Activated CD8-positive, alpha-beta memory T cell treated with anti-CD3 and anti-CD28 coated beads for 24 hours (primary cell): ENCODE data around the gene BCL2.
"Not testable (repeated sequence)": the region's sequence is repeated elsewhere in the genome, so short reads cannot be mapped to it uniquely, and the experiment has no call there.

Source experiments
- DNase-seq: peaks from one replicate; pipeline ENCODE4 v3.0.0-alpha.2; 2020

Gene BCL2

DNA sequence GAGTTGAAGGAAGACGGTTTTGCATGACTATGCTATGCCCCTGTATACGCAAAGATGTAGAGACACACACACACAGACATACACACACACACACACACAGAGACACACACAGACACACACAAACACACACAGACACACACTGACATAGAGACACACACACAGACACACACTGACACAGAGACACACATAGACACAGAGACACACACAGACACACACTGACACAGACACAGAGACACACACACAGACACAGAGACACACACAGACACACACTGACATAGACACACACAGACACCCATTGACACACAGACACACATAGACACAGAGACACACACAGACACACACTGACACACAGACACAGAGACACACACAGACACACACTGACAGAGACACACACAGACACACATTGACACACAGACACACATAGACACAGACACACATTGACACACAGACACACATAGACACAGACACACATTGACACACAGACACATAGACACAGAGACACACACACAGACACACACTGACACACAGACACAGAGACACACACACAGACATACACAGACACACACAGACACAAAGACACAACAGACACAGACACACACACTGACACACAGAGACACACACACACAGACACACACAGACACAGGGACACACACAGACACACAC is 121.3 kb downstream of the BCL2 start:
- no peak for DNase-seq

- DNase-seq: no peak
Measured at GRCh38 chr18:63197246-63197869, 122.2 kb downstream of the BCL2 start.

- DNase-seq: no peak
Measured at GRCh38 chr18:63195326-63196159, 124.0 kb downstream of the BCL2 start.

DNA sequence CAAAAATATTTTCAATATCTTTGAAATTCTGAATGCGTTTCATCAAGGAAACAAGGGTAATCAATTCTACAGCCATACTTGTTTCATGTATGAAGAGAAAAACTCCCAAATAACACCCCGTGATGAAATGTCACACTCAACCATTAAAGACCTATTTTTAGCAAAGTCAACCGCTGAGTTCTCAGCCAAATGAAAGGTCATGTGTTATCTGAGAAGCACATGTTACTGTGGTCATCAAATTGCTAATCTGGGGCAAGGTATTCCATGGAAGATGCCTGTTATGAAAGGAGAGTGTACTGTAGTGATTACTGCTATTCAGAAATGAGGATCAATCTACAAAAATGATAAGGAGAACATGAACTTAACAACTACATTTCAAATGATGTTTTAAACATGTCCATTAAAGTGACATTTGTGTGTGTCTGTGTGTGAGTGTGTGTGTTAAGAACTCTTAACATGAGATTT is 126.7 kb downstream of the BCL2 start:
- DNase-seq: no peak

DNA sequence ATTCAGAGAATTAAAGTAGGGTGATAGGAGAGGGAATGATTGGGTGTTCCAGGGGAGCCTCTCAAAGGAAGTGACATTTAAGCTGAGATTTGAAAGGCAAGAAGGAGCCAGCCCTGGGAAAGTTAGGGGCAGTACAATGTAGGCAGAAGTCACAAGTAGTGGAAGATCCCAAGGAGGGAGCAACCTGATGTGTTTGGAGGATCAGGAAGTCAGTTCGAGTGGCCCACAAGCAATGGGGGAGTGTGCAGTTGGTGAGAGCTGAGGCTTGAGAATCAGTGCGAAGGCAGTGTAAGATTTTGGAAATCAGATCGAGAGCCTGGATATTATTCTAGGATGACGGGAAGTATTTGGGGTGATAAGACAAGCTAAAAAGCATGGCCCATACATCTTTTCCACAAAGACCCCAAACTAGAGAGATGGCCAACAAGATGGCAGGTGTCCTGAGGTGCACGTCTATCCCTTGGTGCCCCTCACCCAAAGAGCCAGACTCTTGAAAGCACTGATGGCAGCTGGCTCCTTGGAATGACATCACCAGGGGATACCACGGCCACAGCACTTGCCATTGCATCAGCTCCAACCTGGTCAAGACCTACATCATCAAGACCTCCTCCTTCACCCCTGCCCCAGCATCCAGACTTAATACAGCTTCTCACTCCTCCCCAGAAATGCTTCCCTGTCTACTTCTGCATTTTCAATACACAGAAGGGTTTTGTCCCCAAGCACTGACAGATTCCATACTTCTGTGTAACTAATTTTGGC is 127.3 kb downstream of the BCL2 start:
- no peak for DNase-seq

DNA sequence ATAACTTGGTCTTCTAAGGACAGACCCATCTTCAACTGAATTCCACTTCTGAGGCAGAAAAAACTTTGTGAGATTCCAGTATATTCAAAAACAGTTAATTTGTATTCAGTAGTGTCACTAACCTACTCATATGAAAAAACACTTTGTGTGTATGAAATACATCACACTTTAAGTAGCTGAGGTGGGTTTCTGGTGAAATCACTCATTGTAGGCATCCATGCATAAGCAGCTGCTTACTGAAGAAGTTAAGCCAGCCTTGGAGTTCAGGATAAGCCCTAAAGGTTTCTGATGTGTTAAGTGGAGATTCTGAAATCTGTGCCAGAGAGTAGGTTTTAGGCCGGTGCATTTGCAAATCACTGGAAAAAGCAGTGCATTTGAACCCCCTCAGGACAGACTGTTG is 128.2 kb downstream of the BCL2 start:
- no peak for DNase-seq

DNA sequence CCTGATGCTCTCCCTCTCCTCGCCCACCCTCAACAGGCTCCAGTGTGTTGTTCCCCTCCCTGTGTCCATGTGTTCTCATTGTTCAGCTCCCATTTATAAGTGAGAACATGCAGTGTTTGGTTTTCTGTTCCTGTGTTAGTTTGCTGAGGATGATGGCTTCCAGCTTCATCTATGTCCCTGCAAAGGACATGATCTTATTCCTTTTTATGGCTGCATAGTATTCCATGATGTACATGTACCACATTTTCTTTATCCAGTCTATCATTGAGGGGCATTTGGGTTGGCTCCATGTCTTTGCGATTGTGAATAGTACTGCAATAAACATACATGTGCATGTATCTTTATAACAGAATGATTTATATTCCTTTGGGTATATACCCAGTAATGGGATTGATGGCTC is 128.7 kb downstream of the BCL2 start:
- DNase-seq: not testable (repeated sequence)

- no peak for DNase-seq
Measured at GRCh38 chr18:63189817-63190216, 129.8 kb downstream of the BCL2 start.

- DNase-seq: no peak
Measured at GRCh38 chr18:63189041-63189440, 130.5 kb downstream of the BCL2 start.

DNA sequence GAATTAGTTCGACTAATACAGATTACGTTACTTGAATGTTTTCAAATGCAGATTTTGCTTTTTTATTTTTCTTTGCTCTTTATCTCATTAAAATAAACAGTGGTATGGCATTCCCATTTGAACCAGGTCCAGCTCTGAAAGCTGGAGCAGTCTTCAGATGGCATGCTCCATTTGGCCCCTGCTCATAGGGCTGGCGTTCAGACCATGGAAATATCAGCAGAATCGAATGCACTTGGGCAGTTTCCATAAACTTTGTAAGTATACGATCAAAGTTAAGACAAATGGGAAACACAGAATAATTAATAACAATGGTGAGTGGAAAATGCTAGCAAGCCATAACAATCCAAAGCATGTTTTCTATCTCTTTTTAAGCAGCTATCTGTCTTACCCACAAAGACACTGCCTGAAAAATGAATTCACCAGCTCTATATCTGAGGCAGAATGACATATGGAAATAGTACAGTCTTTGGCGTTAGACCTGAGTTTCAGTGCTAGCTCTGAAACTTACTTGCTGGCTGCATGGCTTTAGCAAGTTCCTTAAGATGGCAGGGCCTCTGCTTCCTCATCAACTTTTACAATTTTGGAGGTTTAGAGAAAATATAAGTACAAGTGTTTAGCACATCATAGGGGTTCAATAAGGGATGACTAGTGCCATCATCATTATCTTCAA is 131.6 kb downstream of the BCL2 start:
- no peak for DNase-seq

DNA sequence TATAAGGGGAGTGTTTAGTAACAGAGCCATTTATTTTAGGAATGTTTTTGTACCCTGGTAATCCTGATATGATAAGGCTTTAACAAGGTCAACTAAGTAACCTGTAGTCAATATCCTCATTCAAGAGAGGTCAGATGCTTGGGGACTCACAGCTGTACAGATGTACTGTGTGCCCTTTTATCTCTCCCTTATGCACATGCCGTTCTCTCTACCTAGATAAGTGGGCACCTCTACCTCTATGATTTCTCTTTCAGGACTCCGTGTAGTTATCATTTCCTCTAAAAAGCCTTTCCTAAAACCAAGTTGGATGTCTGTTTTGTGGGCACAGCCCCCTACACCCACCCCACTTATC is 132.4 kb downstream of the BCL2 start:
- DNase-seq: no peak

- DNase-seq: no peak
Measured at GRCh38 chr18:63186520-63187222, 132.9 kb downstream of the BCL2 start.

DNA sequence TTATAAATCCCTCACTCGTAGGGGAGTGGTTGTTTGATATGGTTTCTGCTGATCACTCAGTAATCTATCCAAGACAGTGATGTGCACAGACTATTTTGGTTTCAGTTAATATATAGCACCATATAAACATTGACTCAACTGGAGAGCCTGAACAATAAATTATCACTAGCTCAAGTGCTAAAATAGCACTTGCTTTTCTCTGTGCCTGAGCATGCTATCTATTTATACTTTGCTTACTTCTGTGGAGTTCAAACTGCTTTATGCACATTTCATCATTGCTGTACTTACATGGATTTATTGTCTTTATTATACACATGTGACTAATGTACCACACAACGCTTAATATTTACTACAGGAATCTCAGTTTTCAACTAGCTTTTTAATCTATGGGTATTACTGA is 133.6 kb downstream of the BCL2 start:
- no peak for DNase-seq

DNA sequence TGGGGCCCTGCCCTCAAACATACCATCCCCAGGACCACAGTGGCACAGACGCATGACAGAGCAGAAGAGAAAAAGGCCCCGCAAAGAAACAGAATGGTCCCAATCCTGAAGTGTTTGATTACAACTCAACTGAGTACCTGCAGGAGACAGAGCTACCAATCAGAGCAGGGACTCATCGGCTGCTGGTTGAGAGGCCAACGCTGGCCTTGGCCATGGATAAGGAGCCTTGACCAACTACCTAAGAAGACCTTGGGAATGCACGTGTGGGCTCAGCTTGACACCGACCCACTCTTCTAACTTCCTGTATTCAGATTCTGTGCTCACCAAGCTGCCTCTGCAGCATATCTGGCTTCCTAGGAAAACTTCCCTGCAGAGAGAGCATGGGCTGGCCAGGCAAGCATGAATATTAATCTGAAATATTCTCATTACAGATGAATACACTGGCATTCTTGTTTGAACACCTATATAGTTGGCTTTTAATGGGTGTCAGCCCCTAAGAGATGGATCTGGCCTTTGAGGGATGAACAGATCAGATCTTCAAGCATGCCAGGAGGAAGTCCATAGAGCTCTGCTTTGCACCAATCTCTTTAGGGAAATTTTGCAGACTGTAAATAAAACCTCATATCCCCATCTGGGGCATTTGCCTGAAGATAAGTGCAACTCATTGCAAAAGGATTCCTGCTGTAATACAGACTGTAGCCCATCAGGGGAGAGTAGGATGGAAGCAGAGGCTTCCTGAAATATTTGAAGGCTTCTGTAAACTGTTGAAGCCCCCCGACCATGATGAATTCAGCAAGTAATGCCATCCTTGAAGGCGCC is 135.4 kb downstream of the BCL2 start:
- no peak for DNase-seq

DNA sequence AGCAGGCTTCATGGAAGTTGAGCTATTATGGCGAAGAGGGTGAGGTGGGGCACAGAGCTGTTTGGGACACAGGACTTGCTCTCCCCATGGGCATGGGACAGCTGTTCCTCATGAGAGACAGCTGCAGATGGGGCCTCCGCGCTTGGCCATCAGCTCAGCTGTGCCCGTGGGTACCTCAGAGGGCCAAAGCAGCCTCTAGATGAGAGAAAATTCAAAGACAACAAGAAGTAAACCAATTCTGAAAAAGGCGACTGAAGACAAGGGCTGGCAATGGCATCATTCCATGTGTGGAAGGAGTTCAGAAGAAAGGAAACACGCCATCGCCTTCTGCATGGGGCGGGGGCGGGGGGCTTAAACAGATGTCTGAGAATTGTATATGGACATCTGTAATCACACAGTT is 136.2 kb downstream of the BCL2 start:
- no peak for DNase-seq

DNA sequence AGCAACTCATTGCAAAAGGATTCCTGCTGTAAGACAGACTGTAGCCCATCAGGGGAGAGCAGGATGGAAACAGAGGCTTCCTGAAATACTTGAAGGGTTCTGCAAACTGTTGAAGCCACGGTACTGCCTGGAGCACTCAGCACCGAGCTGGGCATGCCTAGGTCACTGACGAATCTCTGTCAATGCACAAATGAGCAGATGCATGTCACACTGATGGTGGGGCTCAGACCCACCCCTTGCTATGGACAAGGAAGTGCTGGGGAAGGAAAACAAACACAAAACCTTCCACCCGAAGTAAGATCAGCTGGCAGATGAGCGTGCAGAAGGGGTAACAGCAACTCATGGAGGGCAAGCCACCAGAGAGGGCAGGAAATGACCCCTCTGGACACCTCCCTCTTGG is 136.7 kb downstream of the BCL2 start:
- no peak for DNase-seq

GRCh38 chr18:63182310-63182772 is 137.2 kb downstream of the BCL2 start:
- DNase-seq: no peak

- DNase-seq: no peak
Measured at GRCh38 chr18:63181706-63182309, 137.8 kb downstream of the BCL2 start.

DNA sequence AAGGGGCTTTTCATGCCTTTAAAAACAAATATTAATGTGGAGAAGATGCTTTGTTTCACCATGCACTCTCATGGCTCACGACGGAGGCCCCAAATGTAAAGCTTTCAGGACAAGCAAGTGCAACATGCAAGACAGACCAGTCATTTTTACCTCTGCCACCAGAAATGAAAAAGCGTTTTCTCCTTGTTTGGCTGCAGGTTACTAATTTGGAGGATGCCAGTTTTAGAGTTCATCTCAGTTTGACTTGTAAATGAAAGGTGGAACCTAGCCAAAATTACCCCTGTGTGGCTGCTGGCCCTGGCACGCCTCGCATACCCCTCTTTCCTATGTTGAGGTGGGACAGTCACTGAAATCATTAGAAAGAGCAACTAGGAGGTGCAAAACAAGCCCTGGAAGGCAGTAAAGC is 138.6 kb downstream of the BCL2 start:
- no peak for DNase-seq

DNA sequence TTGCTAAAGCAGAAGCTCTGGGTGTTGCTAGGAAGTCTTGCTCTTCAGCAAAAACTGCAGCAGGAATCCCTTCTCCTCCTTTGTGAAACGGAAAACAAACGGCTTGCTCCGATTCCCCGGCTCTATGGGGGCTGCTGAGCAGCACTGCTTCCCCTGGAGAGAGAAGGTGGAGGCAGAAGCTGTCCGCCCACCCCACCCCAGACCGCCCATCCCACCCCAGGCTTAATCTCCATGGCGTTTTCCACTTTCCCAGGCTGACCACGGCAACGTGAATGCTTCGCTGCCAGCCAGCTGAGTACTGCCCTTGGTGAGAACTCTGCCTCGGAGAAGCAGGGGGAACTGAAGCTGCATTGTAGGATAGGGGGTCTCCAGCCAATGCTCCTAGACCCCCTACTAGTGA is 139.2 kb downstream of the BCL2 start:
- no peak for DNase-seq

- no peak for DNase-seq
Measured at GRCh38 chr18:63179422-63179821, 140.1 kb downstream of the BCL2 start.
